Measurements from ENCODE around the gene CYP3A7.
"Not testable (repeated sequence)": the region's sequence is repeated elsewhere in the genome, so short reads cannot be mapped to it uniquely, and the experiment has no call there.

Gene CYP3A7

DNA sequence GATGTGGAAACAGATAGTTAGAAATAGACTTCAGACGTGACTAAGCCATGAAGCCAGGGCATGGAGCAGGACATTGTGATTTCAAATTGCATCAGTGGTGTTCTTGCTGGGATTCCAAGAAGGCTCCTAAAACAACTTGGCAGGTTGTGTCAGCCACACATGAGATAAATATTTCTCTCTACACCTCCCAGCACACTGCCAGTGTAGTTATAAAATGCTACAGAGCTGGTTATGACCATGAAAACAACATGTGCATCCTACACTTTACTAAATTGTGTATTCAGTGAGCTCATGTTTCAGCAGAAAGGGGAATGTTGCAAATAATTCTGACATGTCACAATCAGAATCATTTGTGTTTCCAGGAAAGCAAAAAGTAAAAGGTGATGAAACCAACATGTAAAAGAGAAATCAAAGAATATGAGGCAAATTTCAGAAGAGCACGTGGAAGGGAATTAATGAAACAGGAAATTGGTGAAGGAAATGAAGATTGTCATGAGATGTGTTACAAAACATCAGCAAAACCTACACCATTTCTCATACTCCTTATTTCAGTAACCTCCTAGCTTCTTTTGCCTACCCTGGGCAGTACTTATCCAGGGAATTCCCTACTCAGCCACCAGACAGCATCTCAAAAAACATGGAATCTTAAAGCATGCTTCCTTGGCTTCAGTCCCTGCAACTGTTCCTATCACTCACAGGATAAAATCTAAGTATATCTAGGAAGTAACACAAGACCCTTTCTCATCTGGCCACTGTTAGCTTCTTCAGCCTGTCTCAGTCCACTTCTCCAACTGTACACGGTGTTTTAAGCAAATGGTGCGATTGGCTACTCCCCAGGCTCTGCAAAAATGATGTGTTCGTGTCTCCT is 5.8 kb upstream of the CYP3A7 start:
- no peak for DNase-seq

DNA sequence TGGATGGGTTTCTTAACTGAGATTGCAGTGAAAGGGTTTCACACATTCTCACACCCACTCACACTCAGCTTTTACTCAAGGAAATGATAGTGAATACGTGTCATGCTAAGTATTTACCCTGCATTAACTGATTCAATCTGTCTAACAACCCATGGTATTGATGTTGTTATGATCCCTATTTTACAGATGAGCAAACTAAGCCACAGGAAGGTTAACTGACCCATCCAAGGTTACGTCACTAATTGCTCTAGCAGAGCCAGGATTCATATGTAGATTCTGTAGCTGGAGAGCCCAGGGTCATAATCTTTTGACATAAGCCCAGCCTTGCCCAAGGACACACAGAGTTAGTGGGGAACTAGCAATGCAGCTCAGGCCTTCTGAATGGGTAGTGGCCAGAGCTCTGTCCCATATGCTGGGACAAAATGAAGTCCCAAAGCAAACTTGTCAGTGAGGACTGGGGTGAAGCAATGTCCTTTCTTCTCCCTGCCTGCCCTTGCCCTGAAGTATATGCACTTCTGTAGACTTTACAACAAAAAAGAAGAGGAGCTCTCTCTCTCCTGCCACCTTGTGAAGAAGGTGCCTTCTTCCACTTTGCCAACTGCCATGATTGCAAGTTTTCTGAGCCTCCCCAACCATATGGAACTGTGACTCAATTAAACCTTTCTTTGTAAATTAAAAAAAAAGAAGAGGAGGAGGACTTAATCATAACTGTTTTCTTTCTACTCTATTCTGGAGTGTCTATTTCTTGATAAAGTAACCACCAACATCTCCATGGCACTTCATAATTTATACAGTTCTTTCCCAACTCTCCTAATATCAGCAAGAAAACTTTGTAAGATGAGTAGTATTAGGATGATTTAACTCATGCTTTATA is 4.9 kb upstream of the CYP3A7 start:
- DNase-seq = no peak

DNA sequence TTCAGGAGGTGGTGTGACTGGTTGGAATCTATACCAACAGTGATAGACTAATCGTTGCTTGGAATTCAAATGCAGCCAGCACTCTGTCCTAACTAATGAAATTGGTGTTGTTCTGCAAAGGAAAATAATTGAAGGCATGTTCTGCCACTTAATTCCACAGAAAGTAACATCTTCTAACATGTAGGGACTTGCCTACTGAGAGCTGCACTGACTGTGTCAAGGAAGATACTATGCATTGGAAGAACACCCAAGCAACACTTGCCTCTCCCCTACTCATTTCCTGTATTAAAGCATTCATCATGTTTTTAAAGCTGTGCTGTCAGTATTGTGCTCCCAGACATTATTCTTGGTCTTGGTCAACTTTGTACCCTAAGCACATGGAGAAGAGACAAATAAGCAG is 2.7 kb upstream of the CYP3A7 start:
- DNase-seq = no peak

DNA sequence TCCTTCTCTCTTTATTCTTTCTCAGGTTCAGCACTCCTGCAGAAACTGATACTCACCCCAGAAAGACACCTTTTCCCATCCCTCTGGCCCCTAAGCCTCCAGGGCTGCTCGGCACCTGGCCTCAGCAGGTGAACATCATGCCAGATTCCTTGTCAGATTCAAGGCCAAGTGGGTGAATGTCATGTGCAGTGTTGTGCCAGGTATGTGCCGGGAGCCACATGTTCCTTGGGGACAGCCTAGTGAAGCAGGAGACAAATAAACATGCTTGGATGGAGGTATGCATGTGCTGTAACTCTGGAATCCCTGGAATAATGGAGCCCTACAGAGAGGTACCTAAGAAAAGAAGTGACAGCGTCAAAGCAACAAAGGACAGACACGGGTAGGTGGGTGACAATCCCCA is 1.7 kb upstream of the CYP3A7 start:
- DNase-seq = not testable (repeated sequence)

DNA sequence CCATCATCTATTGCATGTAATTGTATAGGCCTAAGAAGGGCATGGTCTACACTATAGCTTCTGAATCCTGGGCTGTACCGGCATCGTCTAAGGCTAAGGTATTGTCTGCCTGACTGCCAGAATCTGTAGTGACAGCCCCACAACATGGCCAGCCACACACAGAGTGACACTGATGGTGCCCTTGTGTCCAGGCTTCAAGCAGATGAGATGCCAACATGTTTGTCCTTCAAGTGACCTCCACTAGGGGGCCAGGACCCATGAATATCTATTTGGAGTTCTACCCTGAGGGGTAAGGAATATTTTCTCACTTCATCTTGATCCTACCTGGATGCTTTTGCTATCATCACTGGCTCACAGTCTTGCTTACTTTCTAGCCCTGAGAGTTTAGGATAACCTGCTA is 1.5 kb downstream of the CYP3A7 start:
- no peak for DNase-seq

DNA sequence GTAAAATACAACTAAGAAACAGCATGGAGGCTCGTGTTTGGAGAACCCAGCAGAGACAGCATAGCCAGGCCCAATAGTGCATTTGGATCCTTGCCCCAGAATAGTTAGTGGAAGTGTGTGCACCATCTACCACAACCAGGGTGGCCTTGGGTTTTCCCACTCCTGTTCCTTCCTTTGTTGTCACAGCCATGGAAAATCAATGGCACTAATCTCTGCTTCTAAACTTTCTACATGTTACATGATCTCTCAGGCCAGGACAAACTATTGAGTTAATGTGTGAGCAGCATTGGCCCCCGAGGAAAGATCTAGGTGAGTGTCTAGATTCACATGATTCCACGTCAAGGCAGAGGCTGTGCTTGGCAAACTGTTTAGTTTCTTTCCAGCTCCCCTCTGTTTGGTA is 2.0 kb downstream of the CYP3A7 start:
- no peak for DNase-seq

DNA sequence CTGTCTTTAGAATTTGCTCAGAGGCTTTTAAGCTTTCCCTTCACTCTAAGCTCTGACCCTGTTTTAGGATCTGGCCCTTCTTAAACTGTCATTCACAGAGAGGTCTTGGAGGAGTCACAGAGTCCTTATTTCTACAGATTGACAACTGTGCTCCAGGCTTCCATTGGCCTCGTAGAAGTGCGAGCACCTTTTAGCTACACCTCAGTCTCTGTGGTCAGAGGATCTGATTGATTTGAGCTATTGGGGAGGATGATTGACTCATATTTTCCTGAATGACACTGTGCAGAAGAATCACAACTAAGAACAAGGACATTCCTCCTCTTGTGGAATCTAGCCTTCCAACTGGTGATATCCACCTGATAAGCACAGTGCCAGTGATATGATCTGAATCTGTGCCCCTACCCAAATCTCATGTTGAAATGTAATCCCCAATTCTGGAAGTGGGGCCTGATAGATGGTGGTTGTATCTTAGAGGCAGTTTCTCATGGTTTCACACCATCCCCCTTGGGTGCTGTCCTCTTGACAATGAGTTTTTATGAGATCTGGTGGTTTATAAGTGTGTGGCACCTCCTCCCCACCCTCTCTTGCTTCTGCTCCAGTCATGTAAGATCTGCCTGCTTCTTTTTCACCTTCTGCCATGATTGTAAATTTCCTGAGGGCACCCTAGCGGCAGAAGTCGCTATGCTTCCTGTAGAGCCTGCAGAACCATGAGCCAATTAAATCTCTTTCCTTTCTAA is 3.2 kb downstream of the CYP3A7 start:
- DNase-seq = no peak

DNA sequence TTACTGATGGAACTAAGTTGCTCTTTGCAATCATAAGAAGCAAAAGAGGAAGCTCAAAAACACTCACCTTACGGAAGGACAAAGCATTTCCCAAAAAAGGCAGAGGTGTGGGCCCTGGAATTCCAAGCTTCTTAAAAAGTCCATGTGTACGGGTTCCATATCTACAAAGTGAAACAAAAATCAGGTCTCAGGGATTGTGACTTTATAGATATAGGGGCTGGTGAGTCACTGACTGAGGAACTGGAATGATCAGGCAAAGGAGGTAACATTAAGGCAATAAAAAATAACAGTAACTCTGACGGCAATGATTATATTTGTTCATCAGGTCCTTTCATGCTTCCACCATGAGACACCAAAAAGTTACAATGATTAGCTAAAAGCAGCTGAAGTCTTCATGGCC is 4.0 kb downstream of the CYP3A7 start:
- DNase-seq = no peak

DNA sequence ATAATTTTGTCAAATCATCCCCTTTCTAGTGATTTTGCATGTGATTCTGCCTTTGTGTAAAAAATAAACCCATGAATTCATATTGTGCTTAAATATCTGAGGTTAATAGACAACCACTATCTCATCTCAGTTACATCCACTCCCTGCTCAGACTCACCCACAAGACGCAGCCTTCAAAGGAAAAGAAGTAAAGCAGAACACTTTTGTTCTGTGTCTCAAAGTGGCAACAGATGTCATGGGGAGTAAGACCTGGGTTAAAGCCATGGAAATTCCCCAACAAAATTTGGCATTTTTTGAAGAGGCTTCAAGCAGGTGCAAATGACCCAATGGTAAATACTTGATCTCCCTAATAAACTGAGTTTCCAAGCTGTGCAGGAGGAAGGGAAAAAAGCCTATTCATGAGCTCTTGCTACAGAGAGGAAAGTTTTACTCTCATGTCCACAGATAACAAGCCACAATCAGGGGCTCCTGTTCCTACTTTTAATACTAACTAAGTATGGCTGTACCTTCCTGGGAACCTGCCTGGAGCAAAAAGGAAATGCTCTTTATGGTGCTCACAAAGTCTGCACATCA is 4.7 kb downstream of the CYP3A7 start:
- no peak for DNase-seq

DNA sequence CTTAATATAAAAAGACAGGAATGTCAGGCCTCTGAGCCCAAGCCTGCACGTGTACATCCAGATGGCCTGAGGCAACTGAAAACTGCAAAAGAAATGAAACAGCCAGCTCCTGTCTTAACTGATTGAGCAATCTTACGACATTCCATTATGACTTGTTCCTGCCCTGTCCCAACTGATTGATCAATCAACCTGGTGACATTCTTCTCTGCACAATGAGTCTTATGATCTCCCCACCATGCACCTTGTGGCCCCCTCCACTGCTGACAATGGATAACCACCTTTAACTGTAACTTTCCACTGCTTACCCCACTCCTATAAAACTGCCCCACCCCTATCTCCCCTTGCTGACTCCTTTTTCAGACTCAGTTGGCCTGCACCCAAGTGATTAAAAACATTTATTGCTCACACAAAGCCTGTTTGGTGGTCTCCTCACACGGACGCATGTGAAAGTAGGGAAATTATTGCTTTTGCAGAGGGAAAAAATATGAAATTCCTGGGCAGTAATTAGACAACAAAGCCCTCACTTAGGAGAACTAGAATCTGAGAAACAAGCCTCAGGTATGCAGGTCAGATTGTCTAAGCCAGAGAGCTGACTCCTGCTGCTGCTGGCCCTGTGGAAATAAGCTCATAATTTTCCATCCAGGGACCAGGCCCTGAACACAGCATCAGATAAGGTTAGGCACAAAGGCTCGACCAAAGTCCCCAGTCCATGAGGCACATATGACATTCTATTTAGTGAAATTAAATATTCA is 5.3 kb downstream of the CYP3A7 start:
- no peak for DNase-seq

DNA sequence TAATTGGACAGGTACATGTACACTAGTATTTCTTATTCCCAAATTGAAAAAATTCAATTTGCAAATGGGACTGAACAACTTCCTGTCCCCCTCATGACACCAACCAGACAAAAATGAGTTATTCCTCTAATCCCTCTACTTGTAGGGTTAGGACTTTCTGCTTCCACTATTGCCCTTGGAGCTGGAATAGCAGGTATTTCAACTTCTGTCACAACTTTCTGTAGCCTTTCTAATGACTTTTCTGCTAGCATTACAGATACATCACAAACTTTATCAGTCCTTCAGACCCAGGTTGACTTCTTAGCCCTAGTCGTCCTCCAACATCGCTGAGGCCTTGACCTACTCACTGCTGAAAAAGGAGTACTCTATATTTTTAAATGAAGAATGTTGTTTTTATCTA is 6.4 kb downstream of the CYP3A7 start:
- no peak for DNase-seq

DNA sequence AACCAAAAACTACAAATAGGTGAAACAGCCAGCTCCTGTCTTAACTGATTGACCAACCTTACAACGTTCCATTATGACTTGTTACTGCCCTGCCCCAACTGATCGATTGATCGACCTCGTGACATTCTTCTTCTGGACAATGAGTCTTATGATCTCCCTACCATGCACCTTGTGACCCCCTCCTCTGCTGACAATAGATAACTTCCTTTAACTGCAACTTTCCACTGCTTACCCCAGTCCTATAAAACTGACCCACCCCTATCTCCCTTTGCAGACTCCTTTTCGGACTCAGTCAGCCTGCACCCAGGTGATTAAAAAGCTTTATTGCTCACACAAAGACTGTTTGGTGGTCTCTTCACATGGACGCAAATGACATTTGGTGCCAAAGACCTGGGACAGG is 11.8 kb downstream of the CYP3A7 start:
- DNase-seq = not testable (repeated sequence)

DNA sequence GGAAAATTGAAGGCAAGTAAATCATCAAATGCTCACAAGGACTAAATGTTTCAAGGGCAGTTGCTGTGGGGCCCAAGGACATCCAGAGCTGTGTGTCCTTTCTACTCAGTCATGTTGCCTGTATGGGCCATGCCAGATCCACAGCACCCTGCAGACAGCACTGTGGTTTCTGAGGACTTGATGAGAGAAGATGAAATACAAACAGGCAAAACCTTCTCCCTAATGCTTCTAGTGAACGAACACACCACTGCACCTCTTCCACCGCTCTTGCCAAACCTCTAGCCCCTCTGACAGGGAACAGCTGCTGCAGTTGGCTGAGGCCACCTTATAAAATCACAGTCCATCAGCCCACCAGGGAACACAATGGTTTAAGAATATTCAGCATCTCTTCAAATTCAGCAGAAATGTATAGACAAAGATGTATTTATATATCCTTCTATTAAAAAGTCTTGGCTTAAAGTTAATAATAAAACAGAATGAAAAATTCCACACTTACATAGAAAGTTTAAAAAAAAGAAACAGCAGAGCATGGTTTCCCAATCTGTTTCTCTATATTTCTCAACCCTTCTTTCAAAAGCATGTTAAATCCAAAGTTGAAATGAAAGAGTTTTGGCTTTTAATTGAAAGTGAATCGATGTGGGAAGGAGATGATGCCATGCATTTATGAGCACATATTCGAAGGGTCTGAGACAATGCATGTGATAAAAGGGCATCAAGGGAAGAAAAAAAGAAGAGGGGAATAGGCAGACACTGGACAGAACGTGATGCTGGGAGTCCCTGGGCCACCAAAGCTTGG is 14.0 kb downstream of the CYP3A7 start:
- DNase-seq = no peak

DNA sequence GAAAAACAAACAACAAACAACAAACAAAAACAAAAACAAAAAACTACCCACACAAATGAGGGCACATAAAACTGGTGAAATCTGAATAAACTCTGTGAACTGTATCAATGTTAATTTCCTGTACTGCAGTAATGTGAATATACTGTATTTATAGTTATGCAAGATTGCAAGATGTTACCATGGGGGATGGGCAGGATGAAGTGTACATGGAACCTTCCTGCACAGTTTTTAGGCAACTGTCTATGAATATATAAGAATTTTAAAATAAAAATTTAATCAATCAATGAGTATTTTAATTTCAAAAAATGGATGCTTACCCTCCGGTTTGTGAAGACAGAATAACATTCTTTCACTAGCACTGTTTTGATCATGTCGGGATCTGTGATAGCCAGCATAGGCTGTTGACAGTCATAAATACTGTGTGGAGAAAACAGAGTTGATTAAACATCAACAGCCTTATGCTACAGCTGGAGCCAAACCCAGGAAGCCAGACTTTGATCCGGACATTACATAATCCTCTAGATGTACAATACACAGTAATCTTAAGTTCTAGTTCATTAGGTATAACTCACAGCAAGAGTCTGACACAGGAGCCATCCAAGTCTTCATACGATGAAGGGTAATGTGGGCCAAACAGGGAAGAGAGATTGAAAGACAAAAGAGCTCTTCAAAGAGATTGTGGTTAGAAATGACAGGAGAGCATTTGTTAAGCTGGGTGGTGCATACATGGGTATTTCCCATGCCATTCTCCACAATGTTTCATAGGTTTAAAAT is 14.8 kb downstream of the CYP3A7 start:
- DNase-seq = no peak

DNA sequence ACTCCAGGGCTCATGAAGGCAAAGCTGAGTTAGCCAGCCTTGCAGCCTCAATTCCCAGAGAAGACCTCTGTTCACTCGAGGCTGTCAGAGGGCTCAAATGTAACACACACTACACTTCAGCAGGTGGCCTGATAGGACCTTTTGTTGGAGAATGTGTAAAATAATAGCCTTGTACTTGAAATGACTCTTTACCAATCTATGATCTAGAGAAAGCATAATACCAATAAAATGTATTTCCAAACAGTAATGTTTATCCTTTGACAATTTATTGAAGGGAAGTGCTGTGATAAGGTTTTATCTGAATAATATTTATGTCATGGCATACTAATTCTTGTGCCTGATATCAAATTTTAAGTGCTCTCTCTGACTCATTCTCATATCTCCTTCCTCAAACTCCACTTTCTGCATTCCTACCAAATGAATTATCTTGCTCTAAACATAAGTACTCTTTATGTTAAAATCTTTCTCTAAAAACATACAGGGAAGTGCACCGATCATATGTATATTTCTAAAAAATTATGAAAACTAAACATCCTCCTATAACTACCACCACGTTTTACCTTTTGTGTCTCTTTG is 20.9 kb downstream of the CYP3A7 start:
- DNase-seq = no peak

DNA sequence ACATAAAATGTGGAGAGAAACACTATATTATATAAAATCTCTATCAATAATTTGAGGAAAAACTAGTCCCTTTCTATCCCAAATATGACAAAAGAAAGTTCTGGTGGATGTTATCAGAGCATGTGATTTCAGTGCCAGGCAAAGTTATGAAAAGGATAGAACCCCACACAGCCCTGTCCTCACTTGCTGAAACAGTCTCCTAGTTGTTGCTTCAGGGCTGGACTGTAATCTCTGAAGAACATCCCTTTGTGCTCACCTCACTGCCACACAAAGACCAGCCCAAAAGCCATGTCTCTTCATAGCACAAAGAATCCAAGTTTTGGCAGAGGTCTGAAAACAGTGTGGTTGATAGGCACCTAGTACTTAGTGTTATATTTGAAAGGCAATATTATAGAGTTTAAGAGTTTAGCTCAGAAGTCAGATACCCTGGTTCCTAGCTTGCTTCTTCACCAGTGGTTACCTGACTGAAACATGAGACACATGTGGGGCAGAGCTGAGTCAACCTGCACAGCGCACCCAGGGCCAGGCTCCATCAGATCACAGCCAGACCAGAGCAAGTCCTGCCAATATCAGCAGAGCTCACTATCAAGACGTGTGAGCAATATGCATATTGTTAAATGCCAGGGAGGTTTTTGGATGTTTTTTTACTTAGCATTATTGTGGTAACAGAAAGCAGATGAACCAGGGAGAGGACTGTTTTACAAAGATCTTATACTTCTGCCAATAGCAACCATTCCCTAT is 25.0 kb downstream of the CYP3A7 start:
- no peak for DNase-seq

DNA sequence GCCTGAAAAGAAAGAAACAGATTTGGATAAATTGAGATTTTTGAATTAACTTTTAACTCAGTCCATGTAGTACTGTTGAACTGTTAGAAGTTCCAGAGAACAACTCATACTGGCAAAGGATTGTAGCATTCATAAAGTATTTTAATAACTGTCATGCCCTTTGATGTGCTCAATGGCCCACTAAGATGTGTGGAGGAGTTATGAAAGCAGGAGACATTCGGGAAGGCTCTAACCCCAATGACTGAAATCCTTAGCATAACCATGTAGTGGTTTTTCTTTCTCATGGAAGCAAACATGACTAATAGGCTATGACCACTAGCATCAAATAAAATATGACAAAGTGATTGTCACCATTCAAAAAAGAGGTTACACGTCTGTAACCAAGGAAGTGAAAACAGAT is 25.7 kb downstream of the CYP3A7 start:
- DNase-seq = no peak

DNA sequence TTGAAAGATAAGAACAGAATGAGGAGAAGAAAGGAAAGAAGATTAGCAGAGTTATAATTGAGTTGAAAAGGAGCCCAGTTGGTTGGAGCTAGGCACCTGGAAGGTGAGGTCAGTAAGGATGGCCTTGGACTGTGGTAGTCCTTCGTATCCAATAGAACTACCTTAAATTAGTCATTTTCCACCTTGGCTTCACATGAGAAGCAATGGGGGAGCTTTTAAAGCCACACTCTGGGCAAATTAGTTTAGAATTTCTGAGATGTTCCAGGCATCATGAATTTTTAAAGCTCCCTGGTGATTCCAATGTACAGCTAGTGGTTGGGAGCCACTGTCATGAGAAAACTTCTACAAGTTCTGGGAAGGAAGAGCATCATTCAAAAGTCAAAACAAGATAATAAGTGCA is 27.9 kb downstream of the CYP3A7 start:
- no peak for DNase-seq

DNA sequence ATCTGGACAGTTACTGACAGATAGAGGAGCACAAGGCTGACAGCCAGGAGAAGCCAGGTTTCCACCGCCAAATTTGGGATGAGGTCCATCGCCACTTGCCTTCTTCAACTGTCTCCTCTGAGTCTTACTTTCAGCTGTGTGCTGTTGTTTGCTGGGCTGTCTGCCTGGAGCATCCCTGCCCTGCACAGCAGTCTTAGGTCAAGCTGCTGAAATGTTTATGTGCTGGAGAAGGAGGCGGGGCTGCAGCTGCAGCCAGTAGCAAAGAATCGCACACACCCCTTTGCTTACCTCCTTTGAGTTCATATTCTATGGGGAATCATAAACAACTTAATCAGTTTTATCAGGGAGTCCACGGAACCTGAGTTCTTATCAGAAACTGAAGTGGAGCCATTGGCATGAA is 35.0 kb downstream of the CYP3A7 start:
- DNase-seq = no peak

Measured in NCI-H1092 treated with DMSO at 0.1 percent for 48 hours (cell line).